Skeletal muscle cell (primary cell): ENCODE results near the gene SDC3.
"Not testable (repeated sequence)": the region's sequence is repeated elsewhere in the genome, so short reads cannot be mapped to it uniquely, and the experiment has no call there.

Experiments
- DNase-seq: peaks from one replicate; pipeline ENCODE4 v3.0.0-alpha.2; 2010; ENCODE audit warnings: low read depth
- H3K4me3 ChIP-seq: 2 replicates; pipeline ENCODE4 v1.5.1; 2011; ENCODE audit warnings: low read depth, mild to moderate bottlenecking, control low read depth, low read length, moderate library complexity

SDC3 gene

DNA sequence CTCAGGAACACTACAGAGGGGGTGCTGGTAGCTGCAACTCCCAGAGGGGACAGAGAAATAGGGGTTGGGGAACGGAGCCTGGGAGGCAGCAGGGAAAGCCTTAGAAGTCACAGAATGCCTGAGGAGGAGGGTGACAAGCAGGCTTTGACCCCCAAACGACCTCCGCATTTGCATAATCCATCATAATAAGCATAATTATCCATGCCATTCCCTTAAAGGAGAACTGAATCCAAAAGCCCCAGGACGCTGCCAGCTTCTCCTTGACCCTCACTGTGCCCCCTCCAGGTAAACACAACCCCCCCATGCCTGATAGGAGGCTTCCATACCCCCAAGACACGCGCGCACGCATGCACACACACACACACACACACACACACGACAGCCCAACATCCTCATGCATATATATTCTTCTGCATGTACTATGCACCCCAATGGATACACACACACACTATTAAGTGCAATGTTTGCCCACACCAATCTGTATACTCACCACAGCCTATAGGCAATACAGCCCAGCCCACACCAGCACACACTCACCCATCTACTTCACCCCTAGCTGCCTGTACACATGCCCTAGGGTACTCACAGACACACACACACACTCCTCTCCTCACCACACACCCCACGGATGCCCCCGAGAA lies 27.8 kb downstream of the SDC3 start:
- DNase-seq = no peak
- no peak overlapping the region for H3K4me3 ChIP-seq

DNA sequence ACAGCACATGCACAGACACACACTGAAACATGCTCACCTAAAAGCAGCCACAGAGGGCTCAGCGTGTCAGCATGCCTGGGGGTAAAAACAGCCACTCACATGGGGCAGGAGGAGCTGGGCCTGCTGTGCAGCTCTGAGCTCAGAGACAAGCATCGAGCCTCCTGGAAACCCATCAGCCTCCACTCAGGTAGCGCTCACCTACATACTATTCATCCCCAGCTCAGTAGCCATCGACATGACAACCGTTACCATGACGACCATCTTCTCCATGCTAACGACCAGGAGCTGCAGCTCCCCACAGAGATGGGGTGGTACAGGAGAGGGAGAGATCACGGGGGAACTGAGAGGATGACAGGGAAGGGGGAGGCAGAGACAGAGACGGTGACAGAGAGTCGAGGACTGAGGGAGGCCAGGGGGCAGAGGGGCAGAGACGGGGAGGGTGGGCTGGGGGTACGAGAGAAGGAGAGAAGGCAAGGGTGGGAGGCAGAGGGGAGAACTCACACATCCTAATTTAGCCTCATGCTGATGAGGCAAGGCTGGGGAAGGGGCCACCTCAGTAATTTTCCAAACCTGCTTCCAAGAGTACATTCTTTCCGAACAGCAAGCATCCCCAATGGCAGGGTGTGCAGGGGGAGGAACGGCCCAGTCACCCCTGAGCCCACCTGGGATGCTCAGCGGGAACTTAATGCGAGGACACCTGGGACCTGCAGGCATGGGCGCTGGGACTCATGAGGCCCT lies 28.4 kb downstream of the SDC3 start:
- no peak for DNase-seq

DNA sequence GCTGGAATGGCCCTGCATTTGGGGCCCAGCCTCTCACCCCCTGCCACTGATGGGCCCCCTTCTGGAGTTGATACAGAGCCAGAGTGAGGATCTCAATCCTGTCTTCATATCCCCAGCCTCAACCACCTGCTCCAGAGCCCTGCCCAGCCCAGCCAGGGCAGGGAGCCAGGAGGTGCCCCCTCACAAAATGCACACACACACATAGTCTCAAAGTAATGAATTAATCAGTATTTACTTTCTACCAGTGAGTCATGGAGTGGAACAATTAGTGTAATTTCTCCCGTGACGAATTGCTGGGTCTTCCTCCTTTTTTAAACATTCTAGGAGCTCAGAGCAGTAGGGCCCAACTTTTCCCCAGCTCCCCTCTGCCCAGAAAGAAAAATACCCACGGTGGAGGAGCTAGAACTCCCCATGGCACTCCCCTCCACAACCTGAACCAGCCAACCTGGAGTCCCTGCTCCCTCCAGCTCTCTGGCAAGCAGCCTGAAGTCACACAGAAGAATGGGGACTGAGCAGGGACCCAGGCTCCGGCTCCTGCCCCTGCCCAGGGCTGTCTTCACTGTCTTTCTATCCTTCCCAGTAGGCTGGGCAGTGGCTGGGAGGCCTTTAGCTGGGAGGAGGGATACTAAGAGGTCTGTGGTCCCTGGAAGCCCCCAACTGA lies 29.3 kb downstream of the SDC3 start:
- DNase-seq = no peak
- H3K4me3 ChIP-seq = no peak overlapping the region

More for the DNA sequence above, 28.4 kb downstream of the SDC3 start:
- H3K4me3 ChIP-seq = no peak overlapping the region

DNA sequence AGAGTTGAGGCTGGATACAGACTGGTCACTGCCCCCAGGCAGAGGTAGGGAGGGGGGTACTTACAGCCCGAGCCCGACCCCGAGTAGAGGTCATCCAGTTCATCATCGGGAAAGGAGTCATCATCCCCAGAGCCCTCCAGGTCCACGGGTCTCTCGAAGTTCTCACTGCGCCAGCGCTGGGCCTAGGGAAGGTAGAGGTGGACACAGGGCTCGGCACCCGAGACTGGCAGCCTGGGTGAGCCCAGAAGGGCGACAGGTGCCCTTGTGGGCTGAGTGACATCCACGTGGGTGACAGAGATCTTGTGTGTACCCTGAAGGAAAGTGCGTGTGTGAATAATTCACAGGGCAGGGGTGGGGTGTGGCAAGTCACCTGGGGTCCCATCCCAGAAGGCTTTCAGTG lies 30.0 kb downstream of the SDC3 start:
- no peak for DNase-seq
- H3K4me3 ChIP-seq = no peak overlapping the region

DNA sequence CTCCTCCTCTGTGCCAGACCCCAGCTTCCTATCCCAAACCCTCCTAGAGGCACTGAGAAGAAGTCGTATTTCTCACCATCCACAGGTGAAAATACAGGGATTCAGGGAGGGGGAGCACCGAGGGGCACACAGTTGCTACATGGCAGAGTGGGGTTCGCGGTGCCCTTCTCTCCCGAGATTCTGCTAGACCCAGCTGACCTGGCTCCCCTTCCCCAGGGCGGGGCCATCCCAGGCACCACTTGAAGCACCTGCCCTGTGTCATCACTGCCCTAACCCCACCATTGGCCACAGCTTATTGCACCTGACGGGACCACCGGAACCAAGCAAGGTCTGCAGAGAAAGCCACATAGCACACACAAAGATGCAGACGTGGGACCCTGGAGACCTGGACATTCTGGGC lies 30.5 kb downstream of the SDC3 start:
- DNase-seq = no peak
- no peak overlapping the region for H3K4me3 ChIP-seq

DNA sequence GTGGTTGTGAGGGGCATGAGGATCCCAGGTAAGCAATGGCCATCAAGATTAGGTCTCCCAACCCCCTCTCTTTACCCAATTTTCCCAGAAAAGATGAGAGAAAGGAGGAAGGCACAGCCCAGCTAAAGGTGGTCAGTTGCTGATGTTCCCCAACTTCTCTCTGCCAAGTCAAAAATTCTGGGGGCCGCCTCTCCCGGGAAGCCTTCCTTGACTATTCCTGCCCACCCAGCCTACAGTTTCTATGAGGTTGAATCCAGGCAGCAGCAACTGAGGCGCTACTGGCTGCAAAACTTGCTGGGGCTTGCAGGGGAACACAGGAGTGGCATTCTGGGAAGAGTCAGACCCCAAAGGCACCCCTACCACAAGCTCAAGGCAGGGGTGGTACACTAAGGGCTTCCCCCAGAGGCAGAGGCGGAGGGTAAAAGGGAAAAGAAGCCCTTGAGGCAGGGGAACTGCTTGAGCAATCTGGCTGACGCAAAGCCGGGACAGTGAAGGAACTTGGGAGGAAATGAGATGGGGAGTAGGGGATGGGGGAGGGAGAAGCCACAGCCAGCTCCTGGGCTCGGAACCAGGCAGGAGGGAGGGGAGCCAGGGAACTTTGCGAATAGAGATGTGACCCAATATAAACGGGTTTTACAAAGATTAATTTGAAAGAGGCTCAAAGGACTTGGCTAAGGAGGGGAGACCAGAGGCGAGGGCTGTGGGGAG lies 31.2 kb downstream of the SDC3 start:
- DNase-seq = peak; percentile 62
- no peak overlapping the region for H3K4me3 ChIP-seq

DNA sequence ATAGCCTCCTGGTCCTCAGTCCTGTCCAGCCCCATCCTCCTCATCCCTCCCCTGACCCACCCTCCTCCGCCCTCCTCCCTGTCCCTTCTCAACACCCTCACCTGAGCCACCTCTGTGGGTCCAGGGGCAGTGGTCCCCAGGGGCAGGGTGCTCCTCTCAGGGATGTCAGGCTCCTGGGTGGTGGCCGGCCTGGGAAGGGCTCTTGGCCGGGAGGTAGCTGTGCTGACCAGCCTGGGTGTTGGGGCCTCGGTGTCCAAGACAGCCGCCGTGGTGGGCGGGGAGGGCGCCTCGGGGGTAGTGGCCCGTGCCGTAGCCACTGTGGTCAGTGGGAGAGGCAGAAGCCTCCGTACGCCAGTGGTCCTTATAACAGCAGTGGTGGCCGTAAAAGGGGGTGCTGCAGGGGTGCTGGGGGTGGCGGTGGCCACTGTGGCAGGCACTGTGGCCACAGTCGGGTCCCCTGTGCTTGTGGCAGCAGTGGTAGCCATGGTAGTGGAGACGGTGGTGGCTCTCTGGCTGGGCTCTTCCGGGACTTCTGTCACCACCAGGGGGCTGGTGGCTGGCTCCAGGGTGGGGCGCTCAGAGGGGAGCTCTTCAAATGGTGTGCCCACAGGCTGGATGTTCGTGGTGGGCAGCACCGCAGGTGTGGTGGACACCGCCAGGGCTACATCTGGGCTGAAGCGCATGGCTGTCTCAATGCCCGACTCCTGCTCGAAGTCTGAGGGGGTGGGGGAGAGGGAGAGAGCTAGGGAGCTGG lies 31.9 kb downstream of the SDC3 start:
- no peak overlapping the region for H3K4me3 ChIP-seq
- DNase-seq = no peak

DNA sequence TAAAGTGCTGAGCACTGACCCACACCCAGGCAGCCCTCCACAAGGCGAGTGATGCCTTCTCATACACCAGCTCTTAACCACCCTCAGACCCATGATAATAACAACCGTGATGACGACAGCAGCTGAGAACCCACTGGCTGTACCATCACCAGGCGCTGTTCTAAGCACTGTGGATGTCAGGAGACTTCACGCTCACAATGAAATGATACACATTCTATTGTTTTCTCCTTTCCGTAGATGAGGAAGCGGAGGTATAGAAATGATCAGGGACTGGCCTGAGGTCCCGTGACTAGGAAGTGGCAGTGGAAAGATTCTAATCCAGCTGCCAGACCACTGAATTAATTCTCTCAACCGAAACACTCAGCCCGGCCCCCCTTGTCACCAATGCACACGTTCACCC lies 32.6 kb downstream of the SDC3 start:
- no peak overlapping the region for H3K4me3 ChIP-seq
- DNase-seq = no peak

DNA sequence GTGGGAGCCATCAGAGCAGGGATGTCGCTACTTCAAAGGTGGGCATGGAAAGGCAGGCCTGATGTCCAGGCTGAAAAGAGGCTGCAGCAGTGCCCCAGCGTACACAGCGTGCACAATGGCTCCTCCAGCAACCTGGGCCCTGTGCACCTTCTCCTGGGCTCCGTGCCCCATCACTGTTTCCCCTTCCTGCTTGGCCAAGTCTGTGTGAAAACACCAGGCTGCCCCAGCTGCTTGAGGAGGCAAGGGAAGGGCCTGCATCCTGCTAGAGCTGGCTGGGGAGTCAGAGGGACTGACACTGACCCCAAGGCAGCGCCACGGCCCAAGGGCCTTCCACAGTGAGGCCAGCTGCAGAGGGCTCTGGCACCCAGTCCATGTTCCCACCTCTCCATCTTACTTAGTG lies 33.4 kb downstream of the SDC3 start:
- no peak overlapping the region for H3K4me3 ChIP-seq
- no peak for DNase-seq

DNA sequence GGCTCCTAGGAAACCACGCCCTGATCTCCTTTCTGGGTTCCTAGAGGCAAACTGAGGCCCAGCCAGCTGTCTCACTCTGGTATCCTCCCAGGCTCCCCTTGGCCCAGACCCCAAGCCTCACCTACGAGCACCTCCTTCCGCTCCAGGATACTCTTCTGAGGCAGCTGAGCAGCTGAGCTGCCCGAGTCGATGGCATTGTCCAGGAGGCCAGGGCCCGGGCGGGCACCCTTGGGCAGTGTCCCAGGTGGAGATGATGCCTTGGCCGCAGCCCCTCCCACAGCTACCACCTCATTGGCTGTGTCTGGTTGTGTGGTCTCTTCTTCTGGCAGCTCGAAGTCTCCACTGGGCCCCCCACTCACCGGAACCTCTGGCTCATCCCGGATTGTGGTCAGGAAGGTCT lies 34.4 kb downstream of the SDC3 start:
- H3K4me3 ChIP-seq = no peak overlapping the region
- DNase-seq = no peak

DNA sequence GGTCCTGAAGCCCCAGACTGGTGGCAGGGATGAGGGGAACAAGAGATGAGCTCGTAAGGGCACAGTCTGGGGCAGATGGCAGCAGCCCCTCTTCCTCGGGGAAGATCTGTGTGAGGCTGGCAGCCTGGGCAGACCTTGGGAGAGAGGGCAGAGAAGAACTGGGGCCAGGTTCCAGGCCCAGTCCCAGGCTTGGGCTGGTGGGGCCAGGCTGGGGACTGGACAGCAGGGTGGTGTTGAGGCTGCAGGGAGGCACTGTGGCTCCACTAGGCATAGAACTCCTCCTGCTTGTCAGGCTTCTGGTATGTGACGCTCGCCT lies 35.7 kb downstream of the SDC3 start:
- no peak overlapping the region for H3K4me3 ChIP-seq
- no peak for DNase-seq

DNA sequence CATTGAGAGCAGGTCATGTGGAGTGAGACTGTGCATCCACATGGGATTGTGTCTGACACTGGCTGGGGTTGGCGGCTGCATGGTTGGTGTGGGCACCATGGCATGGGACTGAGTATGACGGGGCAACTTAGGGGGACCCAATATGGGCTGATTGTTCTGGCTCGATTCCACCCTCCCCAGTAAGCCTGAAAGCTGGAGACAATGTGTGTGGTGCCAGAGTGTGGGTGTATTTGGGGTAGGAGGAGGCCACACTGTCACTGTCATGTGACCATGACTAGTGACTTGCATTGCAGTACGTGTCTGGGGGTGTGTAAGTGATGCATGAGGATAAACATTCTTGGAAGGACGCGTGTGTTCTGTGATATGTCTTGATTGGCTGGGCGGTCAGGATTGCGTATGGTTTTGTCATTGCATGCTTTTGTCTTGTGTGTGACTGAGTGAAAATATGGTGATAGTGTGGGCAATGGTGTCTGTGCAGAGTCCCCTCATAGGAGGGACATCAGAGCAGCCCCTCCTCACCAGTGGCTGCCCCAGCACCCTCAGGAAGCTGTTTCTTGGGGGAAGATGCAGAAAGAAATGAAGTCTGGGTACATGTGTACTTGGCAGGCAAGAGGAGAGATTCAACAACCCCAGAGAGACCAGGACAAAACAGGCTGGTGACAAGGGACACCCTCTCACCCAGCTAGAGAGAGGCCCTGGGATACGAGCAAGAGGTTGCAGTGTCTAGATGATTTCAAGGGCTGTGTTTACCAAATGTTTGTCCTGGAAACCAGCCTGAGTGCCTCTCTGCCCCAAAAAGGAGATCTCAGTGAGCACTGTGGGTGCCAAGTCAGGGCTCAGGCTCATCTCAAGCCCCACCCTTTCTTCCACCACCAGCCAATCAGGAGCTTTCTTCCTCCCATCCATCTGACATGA lies 36.3 kb downstream of the SDC3 start:
- no peak overlapping the region for H3K4me3 ChIP-seq
- DNase-seq = no peak

DNA sequence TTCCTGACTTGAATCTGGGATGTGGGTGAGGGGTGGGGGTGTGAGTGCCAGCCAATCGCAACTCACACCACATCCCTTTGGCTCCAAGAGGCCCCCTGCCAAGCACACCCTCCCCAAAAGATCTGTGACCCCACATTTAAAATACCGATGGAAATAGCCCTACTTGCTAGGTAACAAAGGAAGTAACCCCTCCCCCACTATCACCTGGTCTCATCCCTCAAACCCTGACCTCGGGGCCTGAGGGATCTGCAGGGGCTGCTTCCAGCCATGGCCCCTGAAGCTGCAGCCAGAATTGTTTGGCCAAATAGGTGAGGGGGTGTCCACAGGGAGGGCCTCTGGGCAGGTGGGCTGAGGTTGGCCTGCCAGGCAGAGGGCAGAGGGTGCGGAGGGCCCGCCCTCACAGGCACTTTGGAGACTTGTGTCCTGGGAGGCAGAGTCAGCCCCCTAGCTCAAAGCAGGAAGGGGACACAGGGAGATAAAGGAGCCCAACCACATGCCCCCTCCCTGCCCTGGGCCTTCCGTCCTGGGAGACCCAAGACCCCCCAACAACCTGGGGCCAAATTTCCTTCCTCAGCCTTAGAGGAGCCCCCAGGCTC lies 37.2 kb downstream of the SDC3 start:
- H3K4me3 ChIP-seq = no peak overlapping the region
- DNase-seq = no peak

DNA sequence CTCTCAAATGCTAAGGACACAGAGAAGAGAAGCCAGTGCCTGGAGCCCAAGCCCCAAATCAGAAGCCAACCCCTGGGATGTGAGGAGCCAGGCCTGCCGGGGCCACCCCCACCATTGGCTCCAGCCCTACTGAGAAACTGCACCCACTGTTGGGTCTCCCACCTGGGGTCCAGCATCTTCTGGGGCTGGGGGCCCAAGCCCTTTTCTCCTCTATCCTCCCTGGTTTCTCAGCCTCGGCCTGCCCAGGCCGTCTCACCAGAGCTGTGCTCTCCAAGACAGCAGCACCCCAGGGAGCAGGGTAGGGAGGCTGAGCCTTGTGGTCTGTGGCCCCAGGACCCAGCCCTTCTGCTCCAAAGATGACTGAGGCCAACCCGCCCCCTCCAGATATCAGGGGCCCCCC lies 37.9 kb downstream of the SDC3 start:
- DNase-seq = no peak
- H3K4me3 ChIP-seq = no peak overlapping the region

DNA sequence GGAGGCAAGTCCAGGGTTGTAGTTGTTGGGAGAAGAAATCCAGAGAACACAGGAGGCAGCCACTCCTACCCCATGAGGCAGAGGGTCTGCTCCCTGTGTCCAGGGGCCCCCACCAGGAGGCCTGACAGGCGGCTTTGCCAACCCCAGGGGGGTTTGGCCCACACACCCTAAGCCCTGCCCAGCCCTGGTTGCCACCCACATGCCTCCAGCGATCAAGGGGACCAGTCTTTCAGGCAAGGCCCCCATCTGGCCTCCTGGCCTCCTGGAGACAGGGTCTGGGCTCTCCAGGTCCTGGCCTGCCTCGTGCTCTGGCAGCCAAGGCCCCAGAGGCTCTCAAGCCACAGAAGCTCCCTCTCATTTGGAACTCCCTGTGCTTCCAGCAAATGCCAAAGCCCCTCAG lies 38.5 kb downstream of the SDC3 start:
- no peak overlapping the region for H3K4me3 ChIP-seq
- no peak for DNase-seq

DNA sequence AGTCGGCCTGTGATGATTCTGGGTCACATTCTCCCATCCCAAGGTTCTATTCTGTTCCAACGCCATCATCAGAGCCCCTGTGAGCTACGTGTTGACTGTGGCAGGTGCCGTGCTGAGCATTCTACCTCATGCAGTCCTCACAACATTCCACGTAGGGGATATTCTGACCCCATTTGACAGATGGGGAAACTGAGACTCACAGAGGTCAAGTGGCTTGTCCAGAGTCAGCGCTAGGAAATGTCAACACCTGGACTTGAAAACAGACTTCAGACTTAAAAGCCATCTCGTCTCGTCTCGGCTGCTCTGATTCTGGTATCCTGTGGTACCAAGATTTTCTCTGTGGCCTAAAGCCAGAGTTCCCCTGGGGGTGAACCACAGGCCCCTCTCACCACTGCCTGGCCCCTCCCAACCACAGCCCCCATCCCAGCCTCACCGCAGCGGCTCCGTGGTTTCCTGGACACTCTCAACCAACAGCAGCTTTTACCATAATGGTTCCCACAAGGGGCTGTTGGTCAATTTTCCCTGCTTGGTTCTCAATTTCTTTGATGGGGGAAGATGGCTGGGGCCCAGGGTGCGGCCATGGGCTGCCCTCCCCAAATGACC lies 39.6 kb downstream of the SDC3 start:
- H3K4me3 ChIP-seq = no peak overlapping the region
- DNase-seq = no peak

DNA sequence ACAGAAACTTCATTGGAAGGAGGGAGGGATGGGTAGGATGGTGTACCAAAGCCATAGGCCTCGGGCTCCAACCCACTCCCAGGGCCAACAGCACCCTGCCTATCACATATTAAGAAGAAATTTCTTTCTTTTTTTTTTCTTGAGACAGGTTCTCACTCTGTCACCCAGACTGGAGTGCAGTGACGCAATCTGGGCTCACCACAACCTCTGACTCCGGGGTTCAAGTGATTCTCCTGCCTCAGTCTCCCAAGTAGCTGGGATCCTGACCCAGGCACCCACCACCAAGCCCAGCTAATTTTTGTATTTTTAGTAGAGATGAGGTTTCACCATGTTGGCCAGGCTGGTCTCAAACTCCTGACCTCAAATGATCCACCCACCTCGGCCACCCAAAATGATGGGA lies 40.5 kb downstream of the SDC3 start:
- DNase-seq, H3K4me3 ChIP-seq: not testable (repeated sequence)

DNA sequence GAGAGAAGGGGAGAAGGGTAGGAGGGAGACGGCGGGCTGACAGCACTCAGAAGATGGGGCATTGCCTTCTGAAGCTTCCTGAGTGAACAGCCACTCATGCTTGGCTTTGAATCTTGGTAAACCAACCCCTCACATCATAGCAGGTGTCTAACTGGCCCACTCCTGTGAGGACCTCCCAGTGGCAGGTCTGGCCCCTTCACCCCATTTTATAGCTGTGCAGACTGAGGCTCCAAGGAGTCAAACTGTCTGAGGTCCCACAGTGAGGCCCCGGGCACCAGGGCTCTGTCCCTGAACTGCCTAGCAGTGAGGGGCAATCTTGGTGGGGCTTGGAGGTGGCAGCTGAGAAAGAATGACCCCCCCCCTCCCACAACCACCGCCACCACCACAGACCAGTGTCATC lies 41.0 kb downstream of the SDC3 start:
- no peak overlapping the region for H3K4me3 ChIP-seq
- DNase-seq = no peak
